HepG2 (cell line): ENCODE data around the gene TOM1L2. TPM values are rescaled to one million over a fixed set of nuclear protein-coding genes. Genes with fewer than 3 reads are reported as not detected.

Experiments used
- ATAC-seq: fragments of 200-7000 bp; cut with Tn5 transposase; 3 replicates; pipeline ENCODE4 v1.9.1; 2020; ENCODE audit warnings: mild to moderate bottlenecking, moderate library complexity
- BruUV-seq: library from RNA; stranded (reverse); fragments of 400-500 nt; replicated peaks from 2 replicates; lab custom pipeline; 2021; lab: Mats Ljungman, UMichigan
- CTCF ChIA-PET: fragments of 300-600 bp; formaldehyde crosslinking; extraction: SDS; loops from one replicate; lab custom pipeline; 2021; ENCODE audit warnings: low total read pairs, inconsistent platforms, low intra/inter-chr PET ratio; lab: Yijun Ruan, JAX
- POLR2A ChIA-PET: fragments of 350-600 bp; sonication (Branson Sonifier 250); formaldehyde crosslinking; loops from one replicate; lab custom pipeline; 2020; ENCODE audit warnings: antibody characterized with exemption, inconsistent platforms; lab: Yijun Ruan, JAX
- DNase-seq: peaks from one replicate; pipeline ENCODE4 v3.0.0-alpha.2; 2015; ENCODE audit warnings: low spot score
- FAIRE-seq: peaks from 3 replicates; lab custom pipeline; 2011; peaks lifted over from hg19 to GRCh38; lab: Jason Lieb, UNC
- H2AFZ ChIP-seq: one replicate; pipeline ENCODE4 v1.6.1; 2011; ENCODE audit warnings: low read length, inconsistent platforms
- H3K27ac ChIP-seq: fragments of 300-600 bp; 3 replicates; pipeline ENCODE4 v1.8.0; 2011; ENCODE audit warnings: mixed run types, mild to moderate bottlenecking, mixed read lengths, low read length, inconsistent platforms; ENCODE audit not compliant: insufficient read depth; ENCODE audit errors: extremely low read length
- H3K27me3 ChIP-seq, 2 experiments: fragments of 200-600 bp in 1 of 2; 2 replicates in 1 of 2; 3 replicates in 1 of 2; pipeline versions ENCODE4 v1.6.0 to v1.8.0; 2011; ENCODE audit warnings: low read length in 2 of 2, mild to moderate bottlenecking in 2 of 2, moderate library complexity in 2 of 2, inconsistent platforms in 1 of 2; ENCODE audit not compliant: insufficient read depth in 2 of 2, control insufficient read depth in 1 of 2
- H3K36me3 ChIP-seq, 2 experiments: fragments of 200-600 bp in 1 of 2; replicated peaks in 1 of 2; 2 replicates in 1 of 2; 3 replicates in 1 of 2; pipeline versions ENCODE4 v1.5.1 to v1.8.0; 2011; ENCODE audit warnings: low read length in 2 of 2, inconsistent platforms in 1 of 2; ENCODE audit not compliant: insufficient read depth in 2 of 2, control insufficient read depth in 1 of 2
- H3K4me1 ChIP-seq: 2 replicates; pipeline ENCODE4 v1.5.1; 2012; ENCODE audit warnings: low read length, inconsistent platforms; ENCODE audit not compliant: insufficient read depth
- H3K4me2 ChIP-seq: 2 replicates; pipeline ENCODE4 v1.6.0; 2011; ENCODE audit warnings: low read depth, low read length, inconsistent platforms
- H3K4me3 ChIP-seq, 3 experiments: fragments of 200-600 bp in 1 of 3; sonication (generic), shearing (Covaris generic) in 1 of 3; replicated peaks in 1 of 3; 2 replicates each; pipeline ENCODE4 v1.5.1; 2011 to 2016; ENCODE audit warnings: low read length in 3 of 3, inconsistent platforms in 2 of 3, low read depth in 2 of 3, mild to moderate bottlenecking in 2 of 3, control low read depth in 1 of 3, mixed read lengths in 1 of 3; ENCODE audit not compliant: insufficient read depth in 1 of 3
- H3K79me2 ChIP-seq: one replicate; pipeline ENCODE4 v1.6.1; 2011; ENCODE audit warnings: low read length, inconsistent platforms; ENCODE audit not compliant: insufficient read depth
- H3K9ac ChIP-seq: 2 replicates; pipeline ENCODE4 v1.6.0; 2011; ENCODE audit warnings: mild to moderate bottlenecking, low read depth, low read length, inconsistent platforms; ENCODE audit not compliant: insufficient read depth
- H3K9me3 ChIP-seq: 2 replicates; pipeline ENCODE4 v1.5.1; 2012; ENCODE audit warnings: mild to moderate bottlenecking, low read length
- H4K20me1 ChIP-seq: 2 replicates; pipeline ENCODE4 v1.6.0; 2011; ENCODE audit warnings: inconsistent platforms, mild to moderate bottlenecking, low read length, moderate library complexity; ENCODE audit not compliant: insufficient read depth
- ATRX ChIP-seq: sonication (generic); formaldehyde crosslinking; IDR thresholded peaks from 2 replicates; pipeline ENCODE4 v1.4.0; 2020; ENCODE audit warnings: missing genetic modification reagents, borderline replicate concordance
- CC2D1A ChIP-seq: sonication (generic); formaldehyde crosslinking; IDR thresholded peaks from 2 replicates; pipeline ENCODE4 v1.8.1; 2023; ENCODE audit warnings: mild to moderate bottlenecking, missing genetic modification reagents
- FOXC1 ChIP-seq: sonication (generic); formaldehyde crosslinking; IDR thresholded peaks from 2 replicates; pipeline ENCODE4 v1.8.0; 2022; ENCODE audit warnings: mild to moderate bottlenecking, missing genetic modification reagents, borderline replicate concordance
- MXD4 ChIP-seq: IDR thresholded peaks from 2 replicates; pipeline ENCODE4 v1.6.1; 2016; ENCODE audit warnings: mild to moderate bottlenecking, missing biosample characterization, missing genetic modification reagents
- NFIB ChIP-seq: sonication (generic); formaldehyde crosslinking; IDR thresholded peaks from 2 replicates; pipeline ENCODE4 v1.9.0; 2021; ENCODE audit warnings: missing genetic modification reagents, mild to moderate bottlenecking, borderline replicate concordance
- SMAD9 ChIP-seq: sonication (generic); formaldehyde crosslinking; IDR thresholded peaks from 2 replicates; pipeline ENCODE4 v1.5.1; 2020; ENCODE audit warnings: mild to moderate bottlenecking, missing genetic modification reagents
- TAF1 ChIP-seq: sonication (generic); formaldehyde crosslinking; IDR thresholded peaks from 2 replicates; pipeline ENCODE4 v1.4.0; 2020; ENCODE audit warnings: missing genetic modification reagents
- TARDBP ChIP-seq: sonication (generic); formaldehyde crosslinking; IDR thresholded peaks from 2 replicates; pipeline ENCODE4 v1.8.0; 2022; ENCODE audit warnings: mild to moderate bottlenecking, missing genetic modification reagents
- TCF7 ChIP-seq: sonication (generic); IDR thresholded peaks from 2 replicates; pipeline ENCODE4 v1.6.1; 2016; ENCODE audit warnings: antibody characterized with exemption, low read depth
- THAP8 ChIP-seq: sonication (generic); formaldehyde crosslinking; IDR thresholded peaks from 2 replicates; pipeline ENCODE4 v1.5.1; 2020; ENCODE audit warnings: missing genetic modification reagents, mild to moderate bottlenecking, borderline replicate concordance
- ZBED4 ChIP-seq: sonication (generic); formaldehyde crosslinking; IDR thresholded peaks from 2 replicates; pipeline ENCODE4 v1.4.0; 2020; ENCODE audit warnings: missing genetic modification reagents, borderline replicate concordance
- ZFP1 ChIP-seq: IDR thresholded peaks from 2 replicates; pipeline ENCODE4 v1.6.1; 2016
- ZNF746 ChIP-seq: sonication (generic); formaldehyde crosslinking; IDR thresholded peaks from 2 replicates; pipeline ENCODE4 v1.8.0; 2022; ENCODE audit warnings: mild to moderate bottlenecking, missing genetic modification reagents
- ZNF777 ChIP-seq: sonication (generic); formaldehyde crosslinking; IDR thresholded peaks from 2 replicates; pipeline ENCODE4 v1.4.0; 2020; ENCODE audit warnings: missing genetic modification reagents
- WGBS: methylation state at CpG from one replicate; pipeline ENCODE4 v1.1.6; 2017; ENCODE audit warnings: low lambda C conversion rate; 5-methylcytosine and 5-hydroxymethylcytosine counted together
- in situ Hi-C: cut with HindIII; loops from 2 replicates; pipeline ENCODE4 v1.10.0; 2017; ENCODE audit warnings: low pct_unique_long_range_greater_than_20kb; ENCODE audit not compliant: extremely low pct_ligation_motif_present
- intact Hi-C: fragments of 100-400 bp; cut with micrococcal nuclease; formaldehyde crosslinking; loops from one replicate; pipeline ENCODE4 v1.10.0; 2022; ENCODE audit not compliant: unreplicated experiment
- polyA plus RNA-seq, 8 experiments: library from polyadenylated mRNA; depleted of rRNA in 3 of 8; stranded (reverse) in 7 of 8; unstranded in 1 of 8; fragments of >200 nt; fragmentation: Illumina TruSeq in 4 of 8; extraction: Trizol in 4 of 8; gene quantifications; 2 replicates each; pipeline versions ENCODE4 v1.2.1 to v1.2.3, GENCODE V29; 2011 to 2016; ENCODE audit warnings: low read depth in 4 of 8, missing spikeins in 1 of 8, mixed read lengths in 1 of 8; ENCODE audit not compliant: insufficient read depth in 1 of 8
- total RNA-seq, 5 experiments: library from RNA; depleted of rRNA; stranded (reverse); fragments of >200 nt; fragmentation: Illumina TruSeq; extraction: Trizol; gene quantifications; 2 replicates each; pipeline ENCODE4 v1.2.3, GENCODE V29; 2016; ENCODE audit warnings: low read depth in 1 of 5

The TOM1L2 gene
- total and polyA plus RNA-seq, 2 of the 13 experiments (the other 11 are each of a cell fraction or from before 2014, with no cell fraction given): 4.7 to 7.4 TPM

GRCh38 chr17:17839791-17840707, 132.2 kb downstream of the TOM1L2 start (continued):
- TF ChIP-seq ZNF746 (CRISPR knock-in tag) (peak; percentile 28; the same call in 1 of the 2 replicates), TCF7 (no peak), ATRX (CRISPR knock-in tag) (no peak), ZFP1 (CRISPR knock-in tag) (0 out of 2 replicates have a peak, but pooled peaks have one; percentile 56)
- TF ChIP-seq, all 625 proteins: peak for 282

- ChIA-PET POLR2A (interaction anchor here (1.0 to 4.2 kb wide), 7 partner anchors 8 to 127 kb away, joined by 4 to 69 read pairs (median 10); no protein-coding TSS in a partner anchor), CTCF (interaction anchor here (1.1 kb wide), 1 partner anchor 26 kb away, joined by 3 read pairs; no protein-coding TSS in a partner anchor)
- Histone ChIP-seq H3K27me3 (no peaks in the 10 kb centered on the region; a peak in 1 of 5 replicates), H3K36me3 (peaks cover 2 to 5% of the 10 kb centered on the region in 2 experiments), H2AFZ (no peak overlapping the region), H3K4me1 (peaks cover 85% of the 10 kb centered on the region), H3K79me2 (peaks cover 32% of the 10 kb centered on the region), H3K9me3 (no peaks in the 10 kb centered on the region), H3K9ac (peak overlapping the region; percentile 99), H4K20me1 (peaks cover 16% of the 10 kb centered on the region; the same call in 1 of the 2 replicates), H3K27ac (peak overlapping the region; percentile 90), H3K4me3 (peak overlapping the region in 1 of 3 experiments; percentile 94; a peak in 1 of 6 replicates), H3K4me2 (peak overlapping the region; percentile 91)
- peak; percentile 57 for DNase-seq
- no TSS peak for BruUV-seq
- WGBS: 53% methylated on average over 10 of the region's 11 CpGs
- intact Hi-C loops: no loop called here
- in situ Hi-C loops: no loop called here
- FAIRE-seq: peak; percentile 72
- no peak for ATAC-seq
- no peak for TF ChIP-seq CC2D1A (CRISPR knock-in tag)
- peak; percentile 23; the same call in 1 of the 2 replicates for TF ChIP-seq FOXC1
- peak; percentile 15; the same call in 1 of the 2 replicates for TF ChIP-seq TAF1
- no peak for TF ChIP-seq MXD4 (CRISPR knock-in tag)
- TF ChIP-seq THAP8 (CRISPR knock-in tag): no peak
- TF ChIP-seq ZNF777: no peak
- TF ChIP-seq SMAD9 (CRISPR knock-in tag): no peak
- no peak for TF ChIP-seq ZBED4 (CRISPR knock-in tag)
- 0 out of 2 replicates have a peak, but pooled peaks have one; percentile 17 for TF ChIP-seq TARDBP
- TF ChIP-seq NFIB: no peak
These were observed 133.9 kb downstream of the TOM1L2 start for GRCh38 chr17:17837966-17838962.
